Measurements from ENCODE around the gene IFT25. TPM values are rescaled to one million over a fixed set of nuclear protein-coding genes. Genes with fewer than 3 reads are reported as not detected.

The IFT25 gene
- polyA plus RNA-seq, 1 donor from 2014 or later: 106 TPM

GRCh38 chr1:53938136-53938830 is 7.2 kb downstream of the IFT25 start:
- Histone ChIP-seq H3K4me3 (ENCODE audit: low read length) (no peak overlapping the region), H3F3A (ENCODE audit: insufficient read depth, low read length, poor library complexity, severe bottlenecking) (no peaks in the 10 kb centered on the region), H3K79me2 (replicated peaks; ENCODE audit: insufficient read depth, low read length) (peaks cover 11% of the 10 kb centered on the region), H3K4me2 (ENCODE audit: low read length) (no peak overlapping the region), H3K9ac (ENCODE audit: low read length) (no peak overlapping the region), H3K9me2 (ENCODE audit: insufficient read depth, low read length) (no peaks in the 10 kb centered on the region), H3K9me3 (ENCODE audit: low read length) (no peaks in the 10 kb centered on the region), H4K20me1 (ENCODE audit: insufficient read depth) (no peaks in the 10 kb centered on the region), H3K27ac (ENCODE audit: low read length) (no peak overlapping the region), H3K36me3 (ENCODE audit: insufficient read depth, low read length) (no peaks in the 10 kb centered on the region), H2AFZ (ENCODE audit: low read depth, low read length) (no peak overlapping the region), H3K27me3 (ENCODE audit: insufficient read depth, low read depth, low read length) (no peaks in the 10 kb centered on the region)
- TF ChIP-seq, protein P1, sequence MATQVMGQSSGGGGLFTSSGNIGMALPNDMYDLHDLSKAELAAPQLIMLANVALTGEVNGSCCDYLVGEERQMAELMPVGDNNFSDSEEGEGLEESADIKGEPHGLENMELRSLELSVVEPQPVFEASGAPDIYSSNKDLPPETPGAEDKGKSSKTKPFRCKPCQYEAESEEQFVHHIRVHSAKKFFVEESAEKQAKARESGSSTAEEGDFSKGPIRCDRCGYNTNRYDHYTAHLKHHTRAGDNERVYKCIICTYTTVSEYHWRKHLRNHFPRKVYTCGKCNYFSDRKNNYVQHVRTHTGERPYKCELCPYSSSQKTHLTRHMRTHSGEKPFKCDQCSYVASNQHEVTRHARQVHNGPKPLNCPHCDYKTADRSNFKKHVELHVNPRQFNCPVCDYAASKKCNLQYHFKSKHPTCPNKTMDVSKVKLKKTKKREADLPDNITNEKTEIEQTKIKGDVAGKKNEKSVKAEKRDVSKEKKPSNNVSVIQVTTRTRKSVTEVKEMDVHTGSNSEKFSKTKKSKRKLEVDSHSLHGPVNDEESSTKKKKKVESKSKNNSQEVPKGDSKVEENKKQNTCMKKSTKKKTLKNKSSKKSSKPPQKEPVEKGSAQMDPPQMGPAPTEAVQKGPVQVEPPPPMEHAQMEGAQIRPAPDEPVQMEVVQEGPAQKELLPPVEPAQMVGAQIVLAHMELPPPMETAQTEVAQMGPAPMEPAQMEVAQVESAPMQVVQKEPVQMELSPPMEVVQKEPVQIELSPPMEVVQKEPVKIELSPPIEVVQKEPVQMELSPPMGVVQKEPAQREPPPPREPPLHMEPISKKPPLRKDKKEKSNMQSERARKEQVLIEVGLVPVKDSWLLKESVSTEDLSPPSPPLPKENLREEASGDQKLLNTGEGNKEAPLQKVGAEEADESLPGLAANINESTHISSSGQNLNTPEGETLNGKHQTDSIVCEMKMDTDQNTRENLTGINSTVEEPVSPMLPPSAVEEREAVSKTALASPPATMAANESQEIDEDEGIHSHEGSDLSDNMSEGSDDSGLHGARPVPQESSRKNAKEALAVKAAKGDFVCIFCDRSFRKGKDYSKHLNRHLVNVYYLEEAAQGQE (IDR thresholded peaks at IDR 0.05; ENCODE audit: borderline replicate concordance): no peak
- TF ChIP-seq TAF1 (IDR thresholded peaks at IDR 0.05; ENCODE audit: low read depth) (no peak), MXI1 (conservative IDR thresholded peaks at IDR 0.05; ENCODE audit: poor library complexity, severe bottlenecking) (no peak), EP300 (conservative IDR thresholded peaks at IDR 0.05; ENCODE audit: poor library complexity, severe bottlenecking) (no peak), POLR2AphosphoS5 (IDR thresholded peaks at IDR 0.05) (no peak), SMC3 (conservative IDR thresholded peaks at IDR 0.05; ENCODE audit: poor library complexity) (no peak), CTCF (IDR thresholded peaks at IDR 0.05; ENCODE audit: poor library complexity, severe bottlenecking) (no peak), EZH2 (IDR thresholded peaks at IDR 0.05; ENCODE audit: borderline replicate concordance, insufficient read depth, low read length, poor library complexity, severe bottlenecking) (no peak), RAD21 (conservative IDR thresholded peaks at IDR 0.05) (no peak)

- Histone ChIP-seq H3K79me2 (replicated peaks; ENCODE audit: insufficient read depth, low read length) (peaks cover 3% of the 10 kb centered on the region), H3K9me2 (ENCODE audit: insufficient read depth, low read length) (no peaks in the 10 kb centered on the region), H4K20me1 (ENCODE audit: insufficient read depth) (no peaks in the 10 kb centered on the region), H3K9me3 (ENCODE audit: low read length) (no peaks in the 10 kb centered on the region), H3K4me2 (ENCODE audit: low read length) (no peak overlapping the region), H3K36me3 (ENCODE audit: insufficient read depth, low read length) (no peaks in the 10 kb centered on the region), H3K4me3 (ENCODE audit: low read length) (no peak overlapping the region), H3K9ac (ENCODE audit: low read length) (no peak overlapping the region), H3K27ac (ENCODE audit: low read length) (no peak overlapping the region), H2AFZ (ENCODE audit: low read depth, low read length) (no peak overlapping the region), H3F3A (ENCODE audit: insufficient read depth, low read length, poor library complexity, severe bottlenecking) (no peaks in the 10 kb centered on the region), H3K27me3 (ENCODE audit: insufficient read depth, low read depth, low read length) (no peaks in the 10 kb centered on the region)
- no peak for TF ChIP-seq EP300 (conservative IDR thresholded peaks at IDR 0.05; ENCODE audit: poor library complexity, severe bottlenecking)
- TF ChIP-seq, protein P1 (IDR thresholded peaks at IDR 0.05; ENCODE audit: borderline replicate concordance): no peak
- no peak for TF ChIP-seq SMC3 (conservative IDR thresholded peaks at IDR 0.05; ENCODE audit: poor library complexity)
Observed at GRCh38 chr1:53936430-53936829, 9.1 kb downstream of the IFT25 start.

Data from neural cell (in vitro differentiated cells).